HG03159 (cell line): ENCODE data around the gene KLF6.
A peak's percentile ranks its signal among the peaks of the same experiment; 100 is the strongest.

Experiments used
- ATAC-seq: cut with Tn5 transposase; IDR thresholded peaks from one replicate; pipeline ENCODE4 v1.9.1; 2021; ENCODE audit warnings: mild to moderate bottlenecking, moderate library complexity; ENCODE audit not compliant: unreplicated experiment

KLF6 gene

DNA sequence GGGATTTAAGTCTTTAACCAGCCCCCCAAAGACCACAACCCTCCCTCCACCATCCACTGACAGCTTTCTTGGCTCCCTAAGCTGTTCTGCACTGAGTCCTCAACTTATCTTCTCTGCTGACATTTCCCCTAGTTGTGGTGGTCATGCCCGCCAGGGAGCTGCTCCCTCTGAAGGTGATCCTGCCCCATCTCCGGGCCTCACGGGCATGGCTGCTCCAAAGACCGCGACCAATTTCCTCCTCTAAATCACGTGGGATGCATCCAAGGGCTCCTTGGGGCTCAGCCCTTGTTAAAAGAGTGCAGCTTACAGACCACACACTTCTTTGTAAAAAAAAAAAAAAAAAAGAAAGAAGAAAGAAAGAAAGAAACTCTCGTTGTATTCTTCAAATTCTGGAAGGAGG lies 27.1 kb upstream of the KLF6 start:
- no peak for ATAC-seq

DNA sequence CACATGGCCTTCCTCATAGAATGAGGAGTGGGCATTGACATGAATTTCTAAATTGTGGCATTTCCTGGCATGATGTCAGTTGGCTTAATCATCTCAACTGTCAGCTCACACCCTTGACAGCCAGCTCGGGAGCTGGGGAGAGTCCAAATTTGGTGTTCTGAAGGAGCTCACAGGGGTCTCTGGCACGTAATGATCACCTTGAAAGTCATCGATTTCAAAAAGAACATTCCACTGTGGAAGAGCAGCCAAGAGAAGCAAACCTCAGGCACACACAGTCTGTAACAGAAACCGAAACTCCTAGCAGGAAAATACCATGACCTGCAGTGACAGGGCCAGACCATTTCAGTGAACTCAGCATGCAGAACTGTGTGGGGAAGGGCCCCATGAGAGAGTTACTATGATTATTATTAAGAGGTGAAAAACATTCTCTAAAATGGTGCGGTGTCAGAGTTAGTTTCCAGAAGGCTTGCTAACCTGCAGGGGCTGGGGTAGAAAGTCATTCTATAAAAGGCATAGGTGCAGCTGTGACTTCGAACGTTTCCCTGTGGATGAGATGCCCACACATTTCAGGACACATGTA lies 26.4 kb upstream of the KLF6 start:
- peak; percentile 79 for ATAC-seq

DNA sequence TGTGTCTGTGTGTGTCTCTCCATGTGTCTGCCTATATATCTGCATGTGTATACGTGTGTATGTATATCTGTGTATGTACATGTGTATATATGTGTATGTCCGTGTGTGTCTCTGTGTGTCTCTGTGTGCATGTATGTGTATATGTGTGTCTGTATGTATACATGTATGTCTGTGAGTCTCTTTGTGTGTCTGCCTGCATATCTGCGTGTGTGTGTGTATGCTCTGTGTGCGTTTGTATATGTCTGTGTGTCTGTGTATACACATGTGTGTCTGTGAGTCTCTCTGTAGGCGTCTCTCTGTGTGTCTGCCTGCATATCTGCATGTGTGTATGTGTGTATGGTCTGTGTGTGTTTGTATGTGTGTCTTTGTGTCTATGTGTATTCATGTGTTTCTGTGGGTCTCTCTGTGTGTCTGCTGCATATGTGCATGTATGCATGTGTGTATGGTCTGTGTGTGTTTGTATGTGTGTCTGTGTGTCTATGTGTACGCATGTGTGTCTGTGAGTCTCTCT lies 23.7 kb upstream of the KLF6 start:
- no peak for ATAC-seq

DNA sequence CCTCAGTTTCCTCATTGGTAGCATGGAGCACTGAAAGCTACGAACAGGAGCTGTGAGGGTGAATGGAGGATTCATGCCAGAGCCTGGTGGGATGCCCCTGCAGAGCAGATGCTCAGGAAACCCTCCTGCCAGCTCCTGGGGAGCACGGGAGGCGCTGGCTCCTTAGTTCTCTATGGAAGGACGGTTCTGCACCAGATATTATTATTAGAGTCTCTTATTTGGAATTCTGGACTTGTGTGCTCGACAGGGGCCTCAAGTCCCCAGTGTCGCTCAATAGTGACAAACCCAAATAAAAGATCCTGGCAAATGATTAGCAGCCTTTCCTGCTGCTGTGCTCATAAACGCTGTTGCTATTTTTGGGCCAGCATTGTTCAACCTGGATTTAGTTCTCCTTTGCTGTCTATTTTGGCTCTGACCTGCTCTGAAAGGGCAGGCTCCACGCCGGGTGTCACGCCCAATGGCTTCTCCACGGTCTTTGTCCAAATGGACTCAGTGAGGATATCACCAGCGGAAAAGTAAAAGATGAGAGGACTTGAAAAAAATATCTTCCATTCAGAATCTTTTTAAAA lies 23.0 kb upstream of the KLF6 start:
- no peak for ATAC-seq

GRCh38 chr10:3807211-3807927 lies 22.4 kb upstream of the KLF6 start:
- ATAC-seq = no peak

GRCh38 chr10:3806603-3807002 lies 21.6 kb upstream of the KLF6 start:
- no peak for ATAC-seq

GRCh38 chr10:3805791-3806461 lies 20.9 kb upstream of the KLF6 start:
- ATAC-seq = peak; percentile 42

- ATAC-seq = peak; percentile 48
Measured at GRCh38 chr10:3805201-3805790, 20.3 kb upstream of the KLF6 start.

DNA sequence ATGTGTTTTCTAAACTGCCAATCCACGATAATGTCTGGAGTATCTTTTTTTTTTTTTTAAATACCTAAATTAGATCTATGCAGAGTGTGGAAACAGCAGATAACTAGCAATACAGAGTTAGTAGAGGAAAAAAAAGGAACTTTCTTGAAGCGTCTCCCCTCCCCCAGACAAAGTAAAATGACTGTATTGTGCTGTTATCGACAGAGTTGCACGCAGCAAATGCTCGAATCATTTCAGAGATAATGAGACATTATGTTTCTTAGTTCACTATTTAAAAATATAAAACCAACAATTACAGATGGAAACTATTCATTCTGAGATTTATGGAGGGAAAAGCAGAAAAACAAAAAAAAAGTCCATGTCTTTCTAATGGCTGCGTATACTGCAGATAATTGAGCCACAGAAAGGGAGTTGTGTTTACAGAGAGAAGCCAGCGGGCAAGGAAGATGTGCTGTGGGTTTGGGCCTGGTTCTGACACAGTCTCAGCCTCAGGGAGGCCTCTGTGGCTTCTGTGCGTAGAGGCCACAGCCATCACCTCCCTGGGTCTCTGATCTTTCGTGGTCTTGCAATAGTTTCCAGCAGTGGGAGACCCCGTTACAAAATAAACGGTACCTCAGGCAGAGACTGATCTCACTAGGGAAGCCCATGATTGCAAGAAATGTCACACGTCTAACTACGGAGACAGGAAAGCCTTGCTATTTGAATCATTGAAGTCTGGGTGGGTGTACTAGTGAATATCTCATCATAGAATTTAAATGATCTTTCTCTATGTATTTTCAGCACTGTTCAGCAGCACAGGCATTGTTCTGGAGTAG lies 19.1 kb upstream of the KLF6 start:
- ATAC-seq = no peak

GRCh38 chr10:3803295-3803926 lies 18.4 kb upstream of the KLF6 start:
- no peak for ATAC-seq

DNA sequence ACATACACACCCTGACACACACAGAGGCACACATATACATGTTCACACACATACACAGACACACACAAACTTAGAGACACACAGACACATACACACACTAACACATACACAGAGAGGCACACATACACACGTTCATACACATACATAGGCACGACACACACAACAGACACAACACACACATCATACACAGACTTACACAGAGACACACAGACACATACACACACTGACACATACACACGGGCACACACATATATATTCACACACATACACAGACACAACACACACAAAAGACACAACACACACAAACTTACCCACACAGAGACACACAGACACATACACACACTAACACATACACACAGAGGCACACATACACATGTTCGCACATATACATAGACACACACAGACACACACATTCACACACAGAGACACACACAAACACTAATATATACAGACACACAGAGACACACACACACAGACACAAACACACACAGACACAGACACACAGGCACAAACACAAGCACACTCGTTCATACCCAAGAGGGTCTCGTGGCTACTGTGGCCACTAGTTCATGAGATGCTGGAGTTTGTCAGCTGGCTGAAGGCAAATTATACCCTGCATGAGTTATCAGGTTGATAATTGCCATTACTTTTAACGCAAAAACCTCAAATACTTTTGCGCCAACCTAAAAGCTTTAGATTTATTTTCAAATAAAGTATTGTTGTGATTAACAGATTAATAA lies 17.7 kb upstream of the KLF6 start:
- ATAC-seq = no peak

GRCh38 chr10:3801558-3802192 lies 16.7 kb upstream of the KLF6 start:
- no peak for ATAC-seq

GRCh38 chr10:3800586-3800985 lies 15.6 kb upstream of the KLF6 start:
- ATAC-seq = no peak

- no peak for ATAC-seq
Measured at GRCh38 chr10:3797750-3798149, 12.7 kb upstream of the KLF6 start.

DNA sequence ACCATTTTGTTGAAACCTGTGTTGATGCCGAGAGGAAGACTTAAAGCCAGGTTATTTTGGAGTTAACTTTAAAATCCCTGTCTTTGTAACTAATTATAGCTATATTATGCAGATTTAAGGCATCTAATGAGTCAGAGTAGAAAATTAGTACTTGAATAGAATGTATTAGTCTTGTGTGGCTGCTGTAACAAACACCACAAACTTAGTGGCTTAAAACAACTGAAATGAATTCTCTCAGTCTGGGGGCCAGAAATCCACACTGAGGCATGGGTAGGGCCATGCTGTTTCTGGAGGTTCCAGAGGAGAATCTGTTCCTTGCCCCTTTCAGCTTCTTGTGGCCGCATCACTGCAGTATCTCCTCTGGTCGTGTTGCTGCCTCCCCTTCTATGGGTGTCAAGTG lies 8.5 kb upstream of the KLF6 start:
- ATAC-seq = no peak

GRCh38 chr10:3792710-3793219 lies 7.8 kb upstream of the KLF6 start:
- no peak for ATAC-seq

- ATAC-seq = no peak
Measured at GRCh38 chr10:3791974-3792633, 7.1 kb upstream of the KLF6 start.

GRCh38 chr10:3790858-3791257 lies 5.8 kb upstream of the KLF6 start:
- ATAC-seq = no peak
